ENCODE measurements around the gene COPS3.

The COPS3 gene

GRCh38 chr17:17223736-17224135, 57.3 kb downstream of the COPS3 start:
- no peak overlapping the region for H3K27ac Mint-ChIP-seq

GRCh38 chr17:17221329-17221728, 59.7 kb downstream of the COPS3 start:
- no peaks in the 10 kb centered on the region for H3K27me3 Mint-ChIP-seq
- H3K36me3 Mint-ChIP-seq (ENCODE audit: low read depth), result peaks cover 50% of the 10 kb centered on the region
- no peaks in the 10 kb centered on the region for H3K9me3 Mint-ChIP-seq
- no peak overlapping the region for H3K27ac Mint-ChIP-seq
- no peak overlapping the region for H3K4me3 Mint-ChIP-seq
- H3K4me1 Mint-ChIP-seq (ENCODE audit: low read depth), result no peaks in the 10 kb centered on the region

More at GRCh38 chr17:17223736-17224135, 57.3 kb downstream of the COPS3 start:
- Mint-ChIP-seq H3K27me3 (no peaks in the 10 kb centered on the region), H3K4me1 (ENCODE audit: low read depth) (no peaks in the 10 kb centered on the region), H3K36me3 (ENCODE audit: low read depth) (peaks cover 34% of the 10 kb centered on the region), H3K4me3 (no peak overlapping the region), H3K9me3 (no peaks in the 10 kb centered on the region)

- Mint-ChIP-seq H3K27ac (no peak overlapping the region), H3K36me3 (ENCODE audit: low read depth) (peaks cover 52% of the 10 kb centered on the region), H3K4me1 (ENCODE audit: low read depth) (no peaks in the 10 kb centered on the region), H3K4me3 (no peak overlapping the region), H3K9me3 (no peaks in the 10 kb centered on the region), H3K27me3 (no peaks in the 10 kb centered on the region)
Measured at GRCh38 chr17:17220529-17220928, 60.5 kb downstream of the COPS3 start.

- Mint-ChIP-seq H3K4me1 (ENCODE audit: low read depth) (no peaks in the 10 kb centered on the region), H3K4me3 (no peak overlapping the region), H3K27me3 (no peaks in the 10 kb centered on the region), H3K36me3 (ENCODE audit: low read depth) (peaks cover 36% of the 10 kb centered on the region), H3K27ac (peak overlapping the region; percentile 26), H3K9me3 (no peaks in the 10 kb centered on the region)
Measured at GRCh38 chr17:17217995-17218394, 63.1 kb downstream of the COPS3 start.

GRCh38 chr17:17216776-17217175, 64.3 kb downstream of the COPS3 start:
- no peaks in the 10 kb centered on the region for H3K4me1 Mint-ChIP-seq (ENCODE audit: low read depth)
- H3K9me3 Mint-ChIP-seq, result no peaks in the 10 kb centered on the region
- no peaks in the 10 kb centered on the region for H3K27me3 Mint-ChIP-seq
- no peak overlapping the region for H3K4me3 Mint-ChIP-seq
- peaks cover 35% of the 10 kb centered on the region for H3K36me3 Mint-ChIP-seq (ENCODE audit: low read depth)
- no peak overlapping the region for H3K27ac Mint-ChIP-seq

- H3K27ac Mint-ChIP-seq, result no peak overlapping the region
- no peak overlapping the region for H3K4me3 Mint-ChIP-seq
- H3K36me3 Mint-ChIP-seq (ENCODE audit: low read depth), result peaks cover 35% of the 10 kb centered on the region
Measured at GRCh38 chr17:17216236-17216635, 64.8 kb downstream of the COPS3 start.

GRCh38 chr17:17215575-17215974, 65.5 kb downstream of the COPS3 start:
- Mint-ChIP-seq H3K27ac (peak overlapping the region; percentile 45), H3K9me3 (no peaks in the 10 kb centered on the region), H3K4me3 (no peak overlapping the region), H3K4me1 (ENCODE audit: low read depth) (no peaks in the 10 kb centered on the region), H3K36me3 (ENCODE audit: low read depth) (peaks cover 35% of the 10 kb centered on the region), H3K27me3 (no peaks in the 10 kb centered on the region)

More at GRCh38 chr17:17216236-17216635, 64.8 kb downstream of the COPS3 start:
- H3K9me3 Mint-ChIP-seq, result no peaks in the 10 kb centered on the region
- H3K27me3 Mint-ChIP-seq, result no peaks in the 10 kb centered on the region
- H3K4me1 Mint-ChIP-seq (ENCODE audit: low read depth), result no peaks in the 10 kb centered on the region

GRCh38 chr17:17214646-17215436, 66.2 kb downstream of the COPS3 start:
- Mint-ChIP-seq H3K36me3 (ENCODE audit: low read depth) (peaks cover 30% of the 10 kb centered on the region), H3K4me3 (no peak overlapping the region), H3K27me3 (no peaks in the 10 kb centered on the region), H3K9me3 (no peaks in the 10 kb centered on the region), H3K4me1 (ENCODE audit: low read depth) (no peaks in the 10 kb centered on the region), H3K27ac (no peak overlapping the region)

- no peak overlapping the region for H3K4me3 Mint-ChIP-seq
- peaks cover 27% of the 10 kb centered on the region for H3K36me3 Mint-ChIP-seq (ENCODE audit: low read depth)
- H3K27me3 Mint-ChIP-seq, result no peaks in the 10 kb centered on the region
- H3K4me1 Mint-ChIP-seq (ENCODE audit: low read depth), result no peaks in the 10 kb centered on the region
- no peaks in the 10 kb centered on the region for H3K9me3 Mint-ChIP-seq
- no peak overlapping the region for H3K27ac Mint-ChIP-seq
Measured at GRCh38 chr17:17213775-17214174, 67.3 kb downstream of the COPS3 start.

- H3K36me3 Mint-ChIP-seq (ENCODE audit: low read depth), result peaks cover 18% of the 10 kb centered on the region
- no peak overlapping the region for H3K27ac Mint-ChIP-seq
- H3K9me3 Mint-ChIP-seq, result no peaks in the 10 kb centered on the region
- H3K27me3 Mint-ChIP-seq, result no peaks in the 10 kb centered on the region
- H3K4me1 Mint-ChIP-seq (ENCODE audit: low read depth), result peaks cover 20% of the 10 kb centered on the region
- H3K4me3 Mint-ChIP-seq, result no peak overlapping the region
Measured at GRCh38 chr17:17207998-17208397, 73.0 kb downstream of the COPS3 start.

- H3K4me1 Mint-ChIP-seq (ENCODE audit: low read depth), result peaks cover 22% of the 10 kb centered on the region
- no peaks in the 10 kb centered on the region for H3K9me3 Mint-ChIP-seq
- H3K36me3 Mint-ChIP-seq (ENCODE audit: low read depth), result peaks cover 23% of the 10 kb centered on the region
- peak overlapping the region; percentile 67 for H3K27ac Mint-ChIP-seq
- no peaks in the 10 kb centered on the region for H3K27me3 Mint-ChIP-seq
- peak overlapping the region; percentile 54 for H3K4me3 Mint-ChIP-seq
Measured at GRCh38 chr17:17206913-17207335, 74.1 kb downstream of the COPS3 start.

- Mint-ChIP-seq H3K27ac (peak within 1 kb of the TSS; percentile 98), H3K27me3 (no peaks in the 10 kb centered on the region), H3K4me3 (peak within 1 kb of the TSS; percentile 88), H3K9me3 (no peaks in the 10 kb centered on the region), H3K36me3 (ENCODE audit: low read depth) (peaks cover 26% of the 10 kb centered on the region), H3K4me1 (ENCODE audit: low read depth) (peaks cover 22% of the 10 kb centered on the region)
Measured at GRCh38 chr17:17206124-17206912, 74.7 kb downstream of the COPS3 start, which contains the start of gene PLD6. Gene PLD6, minus strand, starts transcription at chr17:17206333. Its CDS starts 47 bp downstream, at chr17:17206286.

- H3K9me3 Mint-ChIP-seq, result no peaks in the 10 kb centered on the region
- peak overlapping the region; percentile 88 for H3K4me3 Mint-ChIP-seq
- H3K36me3 Mint-ChIP-seq (ENCODE audit: low read depth), result peaks cover 29% of the 10 kb centered on the region
- H3K27ac Mint-ChIP-seq, result peak overlapping the region; percentile 98
- peaks cover 22% of the 10 kb centered on the region for H3K4me1 Mint-ChIP-seq (ENCODE audit: low read depth)
- no peaks in the 10 kb centered on the region for H3K27me3 Mint-ChIP-seq
Measured at GRCh38 chr17:17205368-17206123, 75.5 kb downstream of the COPS3 start.

GRCh38 chr17:17204635-17205231, 76.3 kb downstream of the COPS3 start:
- Mint-ChIP-seq H3K9me3 (no peaks in the 10 kb centered on the region), H3K36me3 (ENCODE audit: low read depth) (peaks cover 36% of the 10 kb centered on the region), H3K4me1 (ENCODE audit: low read depth) (peaks cover 22% of the 10 kb centered on the region), H3K4me3 (peak overlapping the region; percentile 88), H3K27ac (peak overlapping the region; percentile 98), H3K27me3 (no peaks in the 10 kb centered on the region)
